HepG2 (cell line): ENCODE measurements around the gene IRF2BPL. TPM values are rescaled to one million over a fixed set of nuclear protein-coding genes. Genes with fewer than 3 reads are reported as not detected.

ENCODE experiments used
- ARID3A ChIP-seq: IDR thresholded peaks from 2 replicates; pipeline ENCODE4 v1.6.1; 2012; ENCODE audit warnings: low read depth, low read length, improper control_type of control experiment
- ATF4 ChIP-seq, 2 experiments: fragments of 450-650 bp in 1 of 2; sonication (generic) in 1 of 2; formaldehyde crosslinking; IDR thresholded peaks; 2 replicates each; pipeline versions ENCODE4 v1.5.0 to v1.8.0; 2020 to 2022; ENCODE audit warnings: mild to moderate bottlenecking in 1 of 2, missing genetic modification reagents in 1 of 2
- CEBPG ChIP-seq: IDR thresholded peaks from 2 replicates; pipeline ENCODE4 v1.6.1; 2016
- ETV5 ChIP-seq: IDR thresholded peaks from 2 replicates; pipeline ENCODE4 v1.6.1; 2018; ENCODE audit warnings: missing biosample characterization, missing genetic modification reagents, inconsistent platforms, borderline replicate concordance
- GMEB1 ChIP-seq: sonication (generic); formaldehyde crosslinking; IDR thresholded peaks from 2 replicates; pipeline ENCODE4 v1.5.1; 2020; ENCODE audit warnings: missing genetic modification reagents, mild to moderate bottlenecking, borderline replicate concordance
- HNF1A ChIP-seq, 2 experiments: sonication (generic) in 1 of 2; formaldehyde crosslinking in 1 of 2; IDR thresholded peaks; 2 replicates each; pipeline versions ENCODE4 v1.4.0 to v1.6.1; 2016 to 2020; ENCODE audit warnings: borderline replicate concordance in 1 of 2, low read depth in 1 of 2, mild to moderate bottlenecking in 1 of 2, missing genetic modification reagents in 1 of 2
- IKZF1 ChIP-seq: fragments of 450-650 bp; IDR thresholded peaks from 2 replicates; pipeline ENCODE4 v1.7.1; 2016
- ISX ChIP-seq: sonication (generic); formaldehyde crosslinking; conservative IDR thresholded peaks from 2 replicates; pipeline ENCODE4 v1.5.0; 2020; ENCODE audit warnings: missing genetic modification reagents
- KDM1A ChIP-seq: IDR thresholded peaks from 2 replicates; pipeline ENCODE4 v1.6.1; 2016; ENCODE audit warnings: missing compliant biosample characterization
- NFE2L1 ChIP-seq: sonication (generic); formaldehyde crosslinking; IDR thresholded peaks from 2 replicates; pipeline ENCODE4 v1.4.0; 2020; ENCODE audit warnings: missing genetic modification reagents, mild to moderate bottlenecking, borderline replicate concordance
- STAT6 ChIP-seq: sonication (generic); formaldehyde crosslinking; IDR thresholded peaks from 2 replicates; pipeline ENCODE4 v1.4.0; 2020; ENCODE audit warnings: missing genetic modification reagents, mild to moderate bottlenecking, borderline replicate concordance
- TGIF2 ChIP-seq: IDR thresholded peaks from 2 replicates; pipeline ENCODE4 v1.6.1; 2016; ENCODE audit warnings: control low read depth, missing compliant biosample characterization
- ZBTB7B ChIP-seq: sonication (generic); formaldehyde crosslinking; IDR thresholded peaks from 2 replicates; pipeline ENCODE4 v1.4.0; 2020; ENCODE audit warnings: missing genetic modification reagents
- ZNF30 ChIP-seq: sonication (generic); formaldehyde crosslinking; IDR thresholded peaks from 2 replicates; pipeline ENCODE4 v1.5.0; 2020; ENCODE audit warnings: mild to moderate bottlenecking, missing genetic modification reagents
- ZNF44 ChIP-seq: sonication (generic); formaldehyde crosslinking; IDR thresholded peaks from 2 replicates; pipeline ENCODE4 v1.5.1; 2020; ENCODE audit warnings: mild to moderate bottlenecking, missing genetic modification reagents
- ZNF577 ChIP-seq: sonication (generic); formaldehyde crosslinking; IDR thresholded peaks from 2 replicates; pipeline ENCODE4 v1.4.0; 2020; ENCODE audit warnings: mild to moderate bottlenecking, low read depth, missing genetic modification reagents, borderline replicate concordance
- ZNF75D ChIP-seq: sonication (generic); formaldehyde crosslinking; IDR thresholded peaks from 2 replicates; pipeline ENCODE4 v1.8.1; 2023; ENCODE audit warnings: missing genetic modification reagents, mild to moderate bottlenecking, borderline replicate concordance
- polyA plus RNA-seq, 8 experiments: library from polyadenylated mRNA; depleted of rRNA in 3 of 8; stranded (reverse) in 7 of 8; unstranded in 1 of 8; fragments of >200 nt; fragmentation: Illumina TruSeq in 4 of 8; extraction: Trizol in 4 of 8; gene quantifications; 2 replicates each; pipeline versions ENCODE4 v1.2.1 to v1.2.3, GENCODE V29; 2011 to 2016; ENCODE audit warnings: low read depth in 4 of 8, missing spikeins in 1 of 8, mixed read lengths in 1 of 8; ENCODE audit not compliant: insufficient read depth in 1 of 8
- total RNA-seq, 5 experiments: library from RNA; depleted of rRNA; stranded (reverse); fragments of >200 nt; fragmentation: Illumina TruSeq; extraction: Trizol; gene quantifications; 2 replicates each; pipeline ENCODE4 v1.2.3, GENCODE V29; 2016; ENCODE audit warnings: low read depth in 1 of 5

Gene IRF2BPL
- total and polyA plus RNA-seq, 2 of the 13 experiments (the other 11 are each of a cell fraction or from before 2014, with no cell fraction given) = 6.6 to 8.4 TPM

- TF ChIP-seq NFE2L1 (no peak), ARID3A (no peak), STAT6 (no peak), ZNF30 (CRISPR knock-in tag) (no peak), ZNF75D (no peak), GMEB1 (CRISPR knock-in tag) (no peak), TGIF2 (CRISPR knock-in tag) (peak; percentile 32; the same call in 1 of the 2 replicates), CEBPG (CRISPR knock-in tag) (peak; percentile 97), KDM1A (CRISPR knock-in tag) (no peak), ZBTB7B (peak; percentile 70; the same call in 1 of the 2 replicates), ZNF44 (CRISPR knock-in tag) (no peak), ETV5 (peak; percentile 68), HNF1A (IDR thresholded peaks at IDR 0.05; ENCODE audit: low read depth) (no peak), HNF1A (CRISPR knock-in tag; IDR thresholded peaks at IDR 0.05; ENCODE audit: borderline replicate concordance) (peak; percentile 54; the same call in 1 of the 2 replicates), IKZF1 (no peak), ATF4 (CRISPR knock-in tag; IDR thresholded peaks at IDR 0.05) (0 out of 4 replicates have a peak, but pooled peaks of 1 of the 2 experiments have one; percentile 40), ISX (CRISPR knock-in tag) (no peak), ZNF577 (CRISPR knock-in tag) (no peak)
Observed at GRCh38 chr14:77043177-77043983, 14.9 kb upstream of the IRF2BPL start (continued).
